Endothelial cell of umbilical vein (primary cell): ENCODE results near the gene TMPRSS5. TPM values are rescaled to one million over a fixed set of nuclear protein-coding genes. Genes with fewer than 3 reads are reported as not detected.

Experiments used
- BruUV-seq: library from RNA; stranded (reverse); fragments of 400-500 nt; replicated peaks from 2 replicates; lab custom pipeline; 2021; lab: Mats Ljungman, UMichigan
- CTCF ChIA-PET: fragments of 300-600, 350-600 bp; sonication (Branson Sonifier 250); formaldehyde crosslinking; loops from one replicate; lab custom pipeline; 2021; ENCODE audit warnings: antibody characterized with exemption, inconsistent platforms; lab: Charles Lee
- POLR2A ChIA-PET: fragments of 300-600, 350-600 bp; sonication (Branson Sonifier 250); formaldehyde crosslinking; loops from one replicate; lab custom pipeline; 2021; ENCODE audit warnings: antibody characterized with exemption, inconsistent platforms; lab: Charles Lee
- DNase-seq: peaks from one replicate; pipeline ENCODE4 v3.0.0-alpha.2; 2011; ENCODE audit warnings: low read depth, low spot score
- FAIRE-seq: peaks from 2 replicates; lab custom pipeline; 2011; peaks lifted over from hg19 to GRCh38; lab: Jason Lieb, UNC
- H2AFZ ChIP-seq: 2 replicates; pipeline ENCODE4 v1.6.0; 2012; ENCODE audit warnings: low read depth, low read length, control low read depth, inconsistent platforms
- H3K27ac ChIP-seq: 2 replicates; pipeline ENCODE4 v1.5.1; 2011; ENCODE audit warnings: low read depth, mild to moderate bottlenecking, control low read depth, low read length, moderate library complexity; ENCODE audit not compliant: insufficient read depth
- H3K27me3 ChIP-seq, 2 experiments: 2 replicates each; pipeline versions ENCODE4 v1.6.0 to v1.6.1; 2011; ENCODE audit warnings: low read length in 2 of 2, mixed read lengths in 1 of 2; ENCODE audit not compliant: control insufficient read depth in 2 of 2, insufficient read depth in 2 of 2
- H3K36me3 ChIP-seq, 2 experiments: 2 replicates in 1 of 2; 3 replicates in 1 of 2; pipeline ENCODE4 v1.5.1; 2011; ENCODE audit warnings: low read length in 2 of 2, mild to moderate bottlenecking in 1 of 2, moderate library complexity in 1 of 2; ENCODE audit not compliant: control insufficient read depth in 2 of 2, insufficient read depth in 2 of 2; ENCODE audit errors: extremely low read depth in 1 of 2
- H3K4me1 ChIP-seq: 3 replicates; pipeline ENCODE4 v1.5.1; 2011; ENCODE audit warnings: mild to moderate bottlenecking, low read length; ENCODE audit not compliant: control insufficient read depth, insufficient read depth; ENCODE audit errors: extremely low read depth
- H3K4me2 ChIP-seq: 2 replicates; pipeline ENCODE4 v1.6.1; 2011; ENCODE audit warnings: low read length, control low read depth, mixed read lengths; ENCODE audit not compliant: insufficient read depth
- H3K4me3 ChIP-seq, 3 experiments: fragments of 200-600 bp in 1 of 3; sonication (generic), shearing (Covaris generic) in 1 of 3; replicated peaks in 1 of 3; 2 replicates each; pipeline ENCODE4 v1.5.1; 2011 to 2016; ENCODE audit warnings: control low read depth in 3 of 3, low read length in 3 of 3, mild to moderate bottlenecking in 2 of 3, inconsistent platforms in 1 of 3, low read depth in 1 of 3, moderate library complexity in 1 of 3; ENCODE audit not compliant: insufficient read depth in 1 of 3
- H3K79me2 ChIP-seq: 2 replicates; pipeline ENCODE4 v1.6.0; 2012; ENCODE audit warnings: low read length, inconsistent platforms; ENCODE audit not compliant: control insufficient read depth, insufficient read depth
- H3K9ac ChIP-seq: replicated peaks from 2 replicates; pipeline ENCODE3; 2011; ENCODE audit warnings: low read length, control low read depth; ENCODE audit not compliant: insufficient read depth; ENCODE audit errors: extremely low read depth
- H3K9me1 ChIP-seq: replicated peaks from 3 replicates; pipeline ENCODE4 v1.6.0; 2011; ENCODE audit warnings: mild to moderate bottlenecking, low read length; ENCODE audit not compliant: control insufficient read depth, insufficient read depth; ENCODE audit errors: extremely low read depth
- H3K9me3 ChIP-seq: replicated peaks from 2 replicates; pipeline ENCODE4 v1.5.1; 2012; ENCODE audit warnings: low read length, inconsistent platforms; ENCODE audit not compliant: control insufficient read depth, insufficient read depth
- H4K20me1 ChIP-seq: replicated peaks from 2 replicates; pipeline ENCODE3; 2011; ENCODE audit warnings: mild to moderate bottlenecking, low read length; ENCODE audit not compliant: control insufficient read depth, insufficient read depth; ENCODE audit errors: extremely low read depth
- EZH2 ChIP-seq: IDR thresholded peaks from 2 replicates; pipeline ENCODE4 v1.6.1; 2012; ENCODE audit warnings: borderline replicate concordance, low read depth, mild to moderate bottlenecking, moderate library complexity, low read length, inconsistent platforms; ENCODE audit not compliant: severe bottlenecking
- GATA2 ChIP-seq: IDR thresholded peaks from 2 replicates; pipeline ENCODE4 v1.7.0; 2011; ENCODE audit warnings: low read depth, mild to moderate bottlenecking, moderate library complexity, mixed read lengths, low read length; ENCODE audit not compliant: insufficient read length, insufficient read depth
- JUN ChIP-seq: IDR thresholded peaks from 2 replicates; pipeline ENCODE4 v1.6.1; 2011; ENCODE audit warnings: borderline replicate concordance, low read depth; ENCODE audit not compliant: insufficient read length, insufficient read depth
- MYC ChIP-seq: IDR thresholded peaks from one replicate; pipeline ENCODE4 v1.6.1; 2011; ENCODE audit warnings: mild to moderate bottlenecking, low read depth, low read length
- POLR2A ChIP-seq: IDR thresholded peaks from 2 replicates; pipeline ENCODE4 v1.6.1; 2012; ENCODE audit warnings: low read depth, mild to moderate bottlenecking, control low read depth, low read length
- POLR2AphosphoS5 ChIP-seq: IDR thresholded peaks from 2 replicates; pipeline ENCODE4 v1.6.1; 2012; ENCODE audit warnings: low read depth, mild to moderate bottlenecking, control low read depth, low read length, moderate library complexity; ENCODE audit not compliant: insufficient read depth
- dilution Hi-C: fragments of 300-500 bp; cut with MboI; formaldehyde crosslinking; loops from one replicate; pipeline ENCODE4 v1.15.0; 2019; ENCODE audit warnings: low sequenced_read_pairs; ENCODE audit not compliant: extremely low pct_ligation_motif_present
- intact Hi-C: fragments of 100-400 bp; cut with micrococcal nuclease; formaldehyde crosslinking; loops from one replicate; pipeline ENCODE4 v1.10.0; 2022
- polyA plus RNA-seq, 4 experiments: library from polyadenylated mRNA; depleted of rRNA in 3 of 4; stranded (reverse) in 3 of 4; unstranded in 1 of 4; fragments of >200 nt; gene quantifications; 2 replicates each; pipeline versions ENCODE4 v1.2.1 to v1.2.3, GENCODE V29; 2011 to 2012; ENCODE audit warnings: missing spikeins in 1 of 4
- small RNA-seq: library from RNA; depleted of rRNA; stranded (forward); fragments of <200 nt; gene quantifications from one replicate; pipeline ENCODE3, GENCODE V24; 2012; ENCODE audit warnings: low replicate concordance, low read depth; ENCODE audit not compliant: insufficient read depth, insufficient read length
- total RNA-seq: library from RNA; stranded (reverse); gene quantifications from 2 replicates; pipeline ENCODE4 v1.2.3, GENCODE V29; 2021

TMPRSS5 gene
- total and polyA plus RNA-seq, 2 donors (not counting 3 experiments of a cell fraction or from before 2014, with no cell fraction given), result 0.40 to 0.64 TPM

GRCh38 chr11:113637636-113638035 is 68.5 kb downstream of the TMPRSS5 start:
- ChIA-PET POLR2A (no interaction called here), CTCF (no interaction called here)
- no peaks in the 10 kb centered on the region for H3K36me3 ChIP-seq
- no peaks in the 10 kb centered on the region for H3K4me1 ChIP-seq
- FAIRE-seq (no peak), DNase-seq (no peak)
- no peak overlapping the region for H2AFZ ChIP-seq
- H3K9me1 ChIP-seq, result no peaks in the 10 kb centered on the region
- no peak overlapping the region for H3K4me3 ChIP-seq
- no peaks in the 10 kb centered on the region for H3K9me3 ChIP-seq
- dilution Hi-C loops, result no loop called here
- TF ChIP-seq GATA2 (no peak), JUN (no peak), EZH2 (no peak), POLR2AphosphoS5 (no peak), POLR2A (no peak), MYC (no peak)
- no peak overlapping the region for H3K27ac ChIP-seq
- no peak overlapping the region for H3K9ac ChIP-seq
- BruUV-seq, result no TSS peak
- H3K4me2 ChIP-seq, result no peak overlapping the region
- H4K20me1 ChIP-seq, result no peaks in the 10 kb centered on the region
- intact Hi-C loops, result no loop called here
- H3K27me3 ChIP-seq, result no peaks in the 10 kb centered on the region
- H3K79me2 ChIP-seq, result no peaks in the 10 kb centered on the region

Small RNAs within 50 kb of the gene (small RNA-seq; reads per million reads assigned to genes)
- not detected for gene RPS29P19

Other genes starting within 250 kb of the TMPRSS5 start
- gene DRD2, start 230.9 kb downstream of the TMPRSS5 start, total RNA-seq, result not detected in 2 replicates
- not detected in 2 replicates for gene DRD2, start 230.9 kb downstream of the TMPRSS5 start, polyA plus RNA-seq
- gene ZW10, start 67.4 kb upstream of the TMPRSS5 start, total RNA-seq, result 22.1 and 22.9 TPM in 2 replicates
- 6.4 and 7.5 TPM in 2 replicates for gene ZW10, start 67.4 kb upstream of the TMPRSS5 start, polyA plus RNA-seq
- not detected in 2 replicates for gene CLDN25, start 73.5 kb upstream of the TMPRSS5 start, total RNA-seq
- not detected in 2 replicates for gene CLDN25, start 73.5 kb upstream of the TMPRSS5 start, polyA plus RNA-seq
- 29.6 and 30.5 TPM in 2 replicates for gene USP28, start 169.3 kb upstream of the TMPRSS5 start, total RNA-seq
- gene USP28, start 169.3 kb upstream of the TMPRSS5 start, polyA plus RNA-seq, result 18.0 and 19.2 TPM in 2 replicates
- not detected in 2 replicates for gene HTR3B, start 198.5 kb upstream of the TMPRSS5 start, total RNA-seq
- gene HTR3B, start 198.5 kb upstream of the TMPRSS5 start, polyA plus RNA-seq, result not detected in 2 replicates